T follicular helper cell (primary cell): ENCODE measurements around the gene PSMC3.

ENCODE experiments used
- DNase-seq: peaks from one replicate; pipeline ENCODE4 v3.0.0-alpha.2; 2020; ENCODE audit warnings: low read depth

PSMC3 gene

GRCh38 chr11:47375546-47376085, 50.6 kb downstream of the PSMC3 start:
- no peak for DNase-seq

- DNase-seq, result no peak
These were observed 51.2 kb downstream of the PSMC3 start for GRCh38 chr11:47375020-47375419.

- DNase-seq, result no peak
These were observed 51.6 kb downstream of the PSMC3 start for GRCh38 chr11:47374720-47375019.

GRCh38 chr11:47373876-47374719, 52.1 kb downstream of the PSMC3 start:
- DNase-seq, result peak; percentile 74

- no peak for DNase-seq
These were observed 53.8 kb downstream of the PSMC3 start for GRCh38 chr11:47372422-47372821.

- no peak for DNase-seq
These were observed 56.6 kb downstream of the PSMC3 start for GRCh38 chr11:47369676-47370075.
